Activated B cell treated with CpG ODN at 0.5 μM for 24 hours (primary cell): Measurements from ENCODE around the gene CFAP99. TPM values are rescaled to one million over a fixed set of nuclear protein-coding genes. Genes with fewer than 3 reads are reported as not detected.

Experiments used
- ATAC-seq: fragments of 200-7000 bp; cut with Tn5 transposase; one replicate; pipeline ENCODE4 v1.10.0; 2021; ENCODE audit warnings: low read depth, mild to moderate bottlenecking, moderate library complexity
- CTCF ChIA-PET: fragments of 350-600 bp; sonication (Branson Sonifier 250); formaldehyde crosslinking; loops from one replicate; lab custom pipeline; 2021; ENCODE audit warnings: antibody characterized with exemption; lab: Charles Lee
- POLR2A ChIA-PET: fragments of 350-600 bp; sonication (Branson Sonifier 250); formaldehyde crosslinking; loops from one replicate; lab custom pipeline; 2021; ENCODE audit warnings: antibody characterized with exemption; lab: Charles Lee
- DNase-seq: peaks from one replicate; pipeline ENCODE4 v3.0.0; 2022
- H3K27ac Mint-ChIP-seq: one replicate; pipeline ENCODE4 v1.8.0; 2020; ENCODE audit warnings: mixed read lengths
- H3K27me3 Mint-ChIP-seq: one replicate; pipeline ENCODE4 v1.8.0; 2021; ENCODE audit warnings: mixed read lengths
- H3K36me3 Mint-ChIP-seq: one replicate; pipeline ENCODE4 v1.8.0; 2021; ENCODE audit warnings: low read depth, mixed read lengths
- H3K4me1 Mint-ChIP-seq: one replicate; pipeline ENCODE4 v1.8.0; 2021; ENCODE audit warnings: mixed read lengths
- H3K4me3 Mint-ChIP-seq: one replicate; pipeline ENCODE4 v1.8.0; 2020; ENCODE audit warnings: mild to moderate bottlenecking, mixed read lengths
- H3K9me3 Mint-ChIP-seq: one replicate; pipeline ENCODE4 v1.8.0; 2020; ENCODE audit warnings: mixed read lengths
- intact Hi-C: fragments of 100-400 bp; cut with micrococcal nuclease; formaldehyde crosslinking; loops from one replicate; pipeline ENCODE4 v1.15.1; 2024
- total RNA-seq: library from RNA; stranded (reverse); gene quantifications from 2 replicates; pipeline ENCODE4 v1.2.3, GENCODE V29; 2022
- TF ChIP-seq, protein P1 (sequence below): fragments of 200-600 bp; IDR thresholded peaks from one replicate; pipeline ENCODE4 v1.8.0; 2022; ENCODE audit warnings: antibody characterized with exemption, mild to moderate bottlenecking

CFAP99 gene
- total RNA-seq, 1 donor from 2014 or later: not detected

DNA sequence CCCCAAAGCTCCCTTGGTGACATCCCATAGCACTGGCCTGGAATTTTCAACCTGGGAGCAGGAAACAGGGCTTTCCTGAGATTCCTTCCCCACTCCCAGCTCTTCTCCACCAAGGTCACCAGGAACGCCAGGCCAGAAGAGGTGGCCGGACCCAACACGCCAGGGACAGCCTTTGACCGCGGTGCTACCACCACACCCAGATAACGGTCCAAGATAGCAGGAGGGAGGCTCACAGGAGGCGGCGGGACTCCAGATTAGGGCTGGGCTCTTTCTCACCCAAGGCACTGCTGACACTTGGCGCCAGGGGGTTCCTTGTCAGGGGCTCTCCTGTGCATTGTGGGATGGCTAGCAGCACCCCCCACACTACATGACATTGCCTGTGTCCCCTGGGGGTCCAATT lies 23.2 kb upstream of the CFAP99 start:
- DNase-seq: no peak
- ATAC-seq: no peak
- no peak overlapping the region for H3K4me3 Mint-ChIP-seq
- intact Hi-C loops: no loop called here
- peaks cover 32% of the 10 kb centered on the region for H3K4me1 Mint-ChIP-seq
- no peaks in the 10 kb centered on the region for H3K9me3 Mint-ChIP-seq
- H3K27ac Mint-ChIP-seq: no peak overlapping the region
- ChIA-PET CTCF (no interaction called here), POLR2A (no interaction called here)
- H3K36me3 Mint-ChIP-seq: no peaks in the 10 kb centered on the region
- H3K27me3 Mint-ChIP-seq: peaks cover 16% of the 10 kb centered on the region
- TF ChIP-seq, protein P1, sequence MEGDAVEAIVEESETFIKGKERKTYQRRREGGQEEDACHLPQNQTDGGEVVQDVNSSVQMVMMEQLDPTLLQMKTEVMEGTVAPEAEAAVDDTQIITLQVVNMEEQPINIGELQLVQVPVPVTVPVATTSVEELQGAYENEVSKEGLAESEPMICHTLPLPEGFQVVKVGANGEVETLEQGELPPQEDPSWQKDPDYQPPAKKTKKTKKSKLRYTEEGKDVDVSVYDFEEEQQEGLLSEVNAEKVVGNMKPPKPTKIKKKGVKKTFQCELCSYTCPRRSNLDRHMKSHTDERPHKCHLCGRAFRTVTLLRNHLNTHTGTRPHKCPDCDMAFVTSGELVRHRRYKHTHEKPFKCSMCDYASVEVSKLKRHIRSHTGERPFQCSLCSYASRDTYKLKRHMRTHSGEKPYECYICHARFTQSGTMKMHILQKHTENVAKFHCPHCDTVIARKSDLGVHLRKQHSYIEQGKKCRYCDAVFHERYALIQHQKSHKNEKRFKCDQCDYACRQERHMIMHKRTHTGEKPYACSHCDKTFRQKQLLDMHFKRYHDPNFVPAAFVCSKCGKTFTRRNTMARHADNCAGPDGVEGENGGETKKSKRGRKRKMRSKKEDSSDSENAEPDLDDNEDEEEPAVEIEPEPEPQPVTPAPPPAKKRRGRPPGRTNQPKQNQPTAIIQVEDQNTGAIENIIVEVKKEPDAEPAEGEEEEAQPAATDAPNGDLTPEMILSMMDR: no peak

DNA sequence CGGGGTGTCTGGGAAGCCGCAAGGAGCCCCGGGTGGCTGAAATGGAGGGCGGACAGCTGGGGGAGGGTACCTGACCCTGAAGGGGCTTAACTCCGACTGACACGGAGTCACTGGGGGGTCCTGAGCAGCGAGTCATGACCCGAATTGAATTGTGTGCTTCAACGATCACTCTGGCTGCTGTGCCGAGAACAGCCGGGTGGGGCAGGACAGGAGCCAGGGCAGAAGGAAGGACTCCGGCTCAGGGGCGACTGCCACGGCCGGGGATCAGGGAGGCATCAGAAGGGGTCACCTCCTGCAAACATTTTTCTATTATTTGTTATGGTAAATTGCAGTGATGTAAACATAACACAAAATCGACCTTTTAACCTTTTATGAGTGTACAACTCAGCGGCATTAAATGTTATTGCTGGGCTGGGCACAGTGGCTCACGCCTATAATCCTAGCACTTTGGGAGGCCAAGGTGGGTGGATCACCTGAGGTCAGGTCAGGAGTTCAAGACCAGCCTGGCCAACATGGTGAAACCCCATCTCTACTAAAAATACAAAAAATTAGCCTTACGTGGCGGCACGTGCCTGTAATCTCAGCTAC lies 21.9 kb upstream of the CFAP99 start:
- CTCF ChIA-PET: no interaction called here
- TF ChIP-seq, protein P1: no peak
- peaks cover 25% of the 10 kb centered on the region for H3K4me1 Mint-ChIP-seq
- POLR2A ChIA-PET: no interaction called here
- no peak overlapping the region for H3K27ac Mint-ChIP-seq
- intact Hi-C loops: no loop called here
- DNase-seq (no peak), ATAC-seq (no peak)
- no peaks in the 10 kb centered on the region for H3K36me3 Mint-ChIP-seq
- H3K4me3 Mint-ChIP-seq: no peak overlapping the region
- H3K27me3 Mint-ChIP-seq: peaks cover 21% of the 10 kb centered on the region
- no peaks in the 10 kb centered on the region for H3K9me3 Mint-ChIP-seq

DNA sequence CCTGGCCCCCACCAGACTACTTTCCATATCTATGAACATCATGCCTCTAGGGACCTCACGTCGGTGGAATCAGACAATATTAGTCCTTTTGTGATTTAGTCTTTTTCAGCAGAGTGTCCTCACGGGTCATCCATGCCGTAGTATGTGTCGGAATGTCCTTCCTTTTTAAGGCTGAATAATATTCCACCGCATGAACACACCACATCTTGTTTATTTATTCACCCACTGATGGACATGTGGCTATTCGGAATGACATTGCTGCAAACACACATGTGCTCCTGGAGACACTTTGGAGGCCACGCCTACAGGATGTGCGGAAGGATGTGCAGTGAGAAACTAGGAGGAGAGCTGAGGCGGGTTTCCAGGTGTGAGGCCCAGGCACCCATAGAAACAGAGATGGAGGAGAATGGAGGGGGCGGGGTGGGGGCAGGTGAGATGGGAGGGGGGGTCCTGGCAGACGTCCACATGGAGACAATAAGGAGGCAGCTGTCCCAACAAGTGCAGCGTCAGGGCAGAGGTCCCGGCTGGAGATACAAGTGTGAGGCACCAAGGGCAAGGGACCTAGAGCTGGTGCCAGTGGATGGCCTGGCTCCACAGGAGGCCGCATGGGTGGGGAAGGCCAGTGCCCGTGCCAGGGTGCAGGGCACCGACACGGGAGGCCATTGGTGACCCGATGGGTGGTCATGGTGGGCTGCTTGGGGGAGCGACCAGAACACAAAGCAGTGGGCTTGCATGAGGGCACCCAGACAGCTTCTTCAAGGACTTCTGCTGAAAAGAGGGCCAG lies 21.0 kb upstream of the CFAP99 start:
- H3K27ac Mint-ChIP-seq: no peak overlapping the region
- H3K9me3 Mint-ChIP-seq: no peaks in the 10 kb centered on the region
- H3K36me3 Mint-ChIP-seq: no peaks in the 10 kb centered on the region
- peaks cover 28% of the 10 kb centered on the region for H3K27me3 Mint-ChIP-seq
- POLR2A ChIA-PET: no interaction called here
- no peak for ATAC-seq
- CTCF ChIA-PET: no interaction called here
- H3K4me1 Mint-ChIP-seq: peaks cover 28% of the 10 kb centered on the region
- intact Hi-C loops: no loop called here
- no peak overlapping the region for H3K4me3 Mint-ChIP-seq
- TF ChIP-seq, protein P1: no peak
- no peak for DNase-seq

DNA sequence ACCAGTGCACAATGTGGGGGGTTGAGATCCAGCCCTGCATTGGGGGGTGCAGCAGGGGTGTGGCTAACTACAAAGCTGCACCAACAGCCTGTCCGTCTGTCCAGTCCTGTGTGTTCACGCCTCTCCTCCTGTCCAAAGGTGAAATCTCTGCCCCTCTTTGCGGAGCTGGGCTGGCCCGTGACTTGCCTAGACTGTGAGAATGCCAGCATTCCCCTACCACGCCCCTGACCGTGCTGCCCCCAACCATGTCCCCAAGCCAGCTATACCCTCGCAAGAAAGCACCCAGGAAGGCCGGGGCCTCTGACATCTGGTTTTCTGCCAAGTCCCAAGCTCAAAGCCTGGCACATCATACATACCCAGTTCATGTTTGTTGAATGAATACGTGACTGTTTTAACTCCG lies 19.5 kb upstream of the CFAP99 start:
- no peak for ATAC-seq

DNA sequence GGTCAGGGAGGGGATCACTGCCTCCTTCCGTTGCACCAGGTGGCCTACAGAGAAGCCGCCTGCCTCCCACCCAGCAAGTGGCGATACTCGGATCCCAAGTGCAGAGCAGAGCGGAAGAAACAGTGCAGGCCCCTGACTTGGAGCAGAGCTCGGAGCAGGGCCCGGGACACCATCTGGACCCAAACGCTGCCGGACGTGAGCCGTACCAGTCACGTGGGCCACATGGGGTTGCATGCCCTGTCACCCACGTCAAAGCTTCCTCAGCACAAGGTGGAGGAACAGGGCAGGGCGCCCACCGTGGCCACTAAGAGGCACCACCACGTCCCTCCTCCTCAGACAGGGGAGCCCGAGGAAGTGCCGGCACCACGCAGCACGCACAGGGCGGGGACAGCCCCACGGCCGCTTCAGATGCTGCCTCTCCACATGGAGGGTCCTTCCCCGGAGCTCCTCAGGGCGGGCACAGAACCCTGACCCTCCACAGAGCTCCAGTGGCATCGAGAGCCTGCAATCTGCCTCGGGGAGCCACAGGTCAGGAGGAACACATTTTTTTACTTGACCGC lies 19.0 kb upstream of the CFAP99 start:
- DNase-seq (no peak), ATAC-seq (no peak)
- peaks cover 10% of the 10 kb centered on the region for H3K4me1 Mint-ChIP-seq
- TF ChIP-seq, protein P1: no peak
- no peaks in the 10 kb centered on the region for H3K9me3 Mint-ChIP-seq
- no peak overlapping the region for H3K4me3 Mint-ChIP-seq
- ChIA-PET POLR2A (no interaction called here), CTCF (no interaction called here)
- no peaks in the 10 kb centered on the region for H3K36me3 Mint-ChIP-seq
- no peak overlapping the region for H3K27ac Mint-ChIP-seq
- peaks cover 28% of the 10 kb centered on the region for H3K27me3 Mint-ChIP-seq
- intact Hi-C loops: no loop called here

More for the DNA sequence above, 19.5 kb upstream of the CFAP99 start:
- intact Hi-C loops: no loop called here
- no peak overlapping the region for H3K4me3 Mint-ChIP-seq
- no peak for DNase-seq
- TF ChIP-seq, protein P1: no peak
- no peak overlapping the region for H3K27ac Mint-ChIP-seq
- ChIA-PET POLR2A (no interaction called here), CTCF (no interaction called here)
- no peaks in the 10 kb centered on the region for H3K36me3 Mint-ChIP-seq
- peaks cover 28% of the 10 kb centered on the region for H3K27me3 Mint-ChIP-seq
- H3K9me3 Mint-ChIP-seq: no peaks in the 10 kb centered on the region
- peaks cover 15% of the 10 kb centered on the region for H3K4me1 Mint-ChIP-seq
